Nephron progenitor cell (in vitro differentiated cells): ENCODE data around the gene MAP7D1.
"Not testable (repeated sequence)": the region's sequence is repeated elsewhere in the genome, so short reads cannot be mapped to it uniquely, and the experiment has no call there.

ENCODE experiments used
- DNase-seq: peaks from one replicate; pipeline ENCODE4 v3.0.0; 2021
- H3K27ac Mint-ChIP-seq: 2 replicates; pipeline ENCODE4 v1.8.0; 2021; ENCODE audit warnings: mild to moderate bottlenecking, moderate library complexity, mixed read lengths
- H3K27me3 Mint-ChIP-seq: 2 replicates; pipeline ENCODE4 v1.8.0; 2021; ENCODE audit warnings: mild to moderate bottlenecking, low read depth, mixed read lengths; ENCODE audit not compliant: poor library complexity
- H3K36me3 Mint-ChIP-seq: 2 replicates; pipeline ENCODE4 v1.8.0; 2021; ENCODE audit warnings: low read depth, mixed read lengths
- H3K4me1 Mint-ChIP-seq: 2 replicates; pipeline ENCODE4 v1.8.0; 2021; ENCODE audit warnings: mixed read lengths
- H3K4me3 Mint-ChIP-seq: 2 replicates; pipeline ENCODE4 v1.8.0; 2021; ENCODE audit warnings: mild to moderate bottlenecking, moderate library complexity, mixed read lengths
- H3K9me3 Mint-ChIP-seq: 2 replicates; pipeline ENCODE4 v1.8.0; 2021; ENCODE audit warnings: mild to moderate bottlenecking, moderate library complexity, mixed read lengths
- CTCF ChIP-seq: fragments of 200-600 bp; sonication (generic); IDR thresholded peaks from 2 replicates; pipeline ENCODE4 v1.5.0; 2021; ENCODE audit warnings: antibody characterized with exemption

MAP7D1 gene

GRCh38 chr1:36211307-36211706, 55.3 kb downstream of the MAP7D1 start:
- no peak for DNase-seq
- no peak overlapping the region for H3K4me3 Mint-ChIP-seq
- H3K36me3 Mint-ChIP-seq, result no peaks in the 10 kb centered on the region
- no peaks in the 10 kb centered on the region for H3K9me3 Mint-ChIP-seq
- H3K4me1 Mint-ChIP-seq, result peaks cover 15% of the 10 kb centered on the region
- no peak overlapping the region for H3K27ac Mint-ChIP-seq
- no peak for TF ChIP-seq CTCF
- H3K27me3 Mint-ChIP-seq, result peaks cover 8% of the 10 kb centered on the region

- Mint-ChIP-seq H3K4me1 (peaks cover 15% of the 10 kb centered on the region), H3K9me3 (no peaks in the 10 kb centered on the region), H3K4me3 (no peak overlapping the region), H3K36me3 (no peaks in the 10 kb centered on the region), H3K27ac (no peak overlapping the region), H3K27me3 (peaks cover 8% of the 10 kb centered on the region)
- DNase-seq, result no peak
- TF ChIP-seq CTCF, result no peak
Observed at GRCh38 chr1:36211841-36212240, 55.9 kb downstream of the MAP7D1 start.

GRCh38 chr1:36212782-36213181, 56.8 kb downstream of the MAP7D1 start:
- Mint-ChIP-seq H3K36me3 (no peaks in the 10 kb centered on the region), H3K27me3 (peaks cover 8% of the 10 kb centered on the region), H3K9me3 (no peaks in the 10 kb centered on the region), H3K4me1 (peaks cover 8% of the 10 kb centered on the region), H3K4me3 (no peak overlapping the region), H3K27ac (peak overlapping the region; percentile 60)
- DNase-seq, result no peak
- TF ChIP-seq CTCF, result no peak

GRCh38 chr1:36217670-36218069, 61.7 kb downstream of the MAP7D1 start:
- TF ChIP-seq CTCF, result no peak
- peaks cover 5% of the 10 kb centered on the region for H3K27me3 Mint-ChIP-seq
- no peaks in the 10 kb centered on the region for H3K4me1 Mint-ChIP-seq
- no peak for DNase-seq
- H3K27ac Mint-ChIP-seq, result no peak overlapping the region
- H3K4me3 Mint-ChIP-seq, result no peak overlapping the region
- no peaks in the 10 kb centered on the region for H3K9me3 Mint-ChIP-seq
- H3K36me3 Mint-ChIP-seq, result no peaks in the 10 kb centered on the region

- peaks cover 29% of the 10 kb centered on the region for H3K4me1 Mint-ChIP-seq
Observed at GRCh38 chr1:36221901-36222300, 65.9 kb downstream of the MAP7D1 start.

GRCh38 chr1:36222481-36223380, 66.8 kb downstream of the MAP7D1 start:
- Mint-ChIP-seq H3K4me3 (peak overlapping the region; percentile 92), H3K27me3 (no peaks in the 10 kb centered on the region), H3K27ac (peak overlapping the region; percentile 99), H3K9me3 (no peaks in the 10 kb centered on the region), H3K4me1 (peaks cover 30% of the 10 kb centered on the region), H3K36me3 (peaks cover 20% of the 10 kb centered on the region)
- no peak for DNase-seq
- TF ChIP-seq CTCF, result no peak

More at GRCh38 chr1:36221901-36222300, 65.9 kb downstream of the MAP7D1 start:
- H3K9me3 Mint-ChIP-seq, H3K4me3 Mint-ChIP-seq, H3K27me3 Mint-ChIP-seq, H3K27ac Mint-ChIP-seq, DNase-seq: not testable (repeated sequence)
- peaks cover 13% of the 10 kb centered on the region for H3K36me3 Mint-ChIP-seq
